ENCODE data around the gene SPP1.

SPP1 gene

GRCh38 chr4:87943660-87944149 lies 31.8 kb upstream of the SPP1 start:
- no peak for DNase-seq (ENCODE audit: low read depth)
- no peak for TF ChIP-seq CTCF (IDR thresholded peaks at IDR 0.05; ENCODE audit: insufficient read depth, low read depth, low read length, missing control alignments)
- H3K4me3 ChIP-seq (ENCODE audit: low read length), result no peak overlapping the region

- no peak for DNase-seq (ENCODE audit: low read depth)
- no peak overlapping the region for H3K4me3 ChIP-seq (ENCODE audit: low read length)
- TF ChIP-seq CTCF (IDR thresholded peaks at IDR 0.05; ENCODE audit: insufficient read depth, low read depth, low read length, missing control alignments), result no peak
Measured at GRCh38 chr4:87944967-87945366, 30.5 kb upstream of the SPP1 start.

GRCh38 chr4:87946766-87947165 lies 28.7 kb upstream of the SPP1 start:
- DNase-seq (ENCODE audit: low read depth), result no peak
- H3K4me3 ChIP-seq (ENCODE audit: low read length), result no peak overlapping the region
- TF ChIP-seq CTCF (IDR thresholded peaks at IDR 0.05; ENCODE audit: insufficient read depth, low read depth, low read length, missing control alignments), result no peak

- no peak overlapping the region for H3K4me3 ChIP-seq (ENCODE audit: low read length)
- TF ChIP-seq CTCF (IDR thresholded peaks at IDR 0.05; ENCODE audit: insufficient read depth, low read depth, low read length, missing control alignments), result no peak
- DNase-seq (ENCODE audit: low read depth), result no peak
Measured at GRCh38 chr4:87947381-87948160, 27.9 kb upstream of the SPP1 start.

GRCh38 chr4:87949961-87950360 lies 25.6 kb upstream of the SPP1 start:
- DNase-seq (ENCODE audit: low read depth), result peak; percentile 33
- no peak overlapping the region for H3K4me3 ChIP-seq (ENCODE audit: low read length)
- no peak for TF ChIP-seq CTCF (IDR thresholded peaks at IDR 0.05; ENCODE audit: insufficient read depth, low read depth, low read length, missing control alignments)

GRCh38 chr4:87950493-87950892 lies 25.0 kb upstream of the SPP1 start:
- no peak for DNase-seq (ENCODE audit: low read depth)
- no peak for TF ChIP-seq CTCF (IDR thresholded peaks at IDR 0.05; ENCODE audit: insufficient read depth, low read depth, low read length, missing control alignments)
- no peak overlapping the region for H3K4me3 ChIP-seq (ENCODE audit: low read length)
